SHP77 treated with DMSO at 0.1 percent for 48 hours (cell line): Measurements from ENCODE around the gene SCNN1A.
"Not testable (repeated sequence)": the region's sequence is repeated elsewhere in the genome, so short reads cannot be mapped to it uniquely, and the experiment has no call there.

Source experiments
- DNase-seq: peaks from one replicate; lab custom pipeline; 2025; lab: John Stamatoyannopoulos, UW

Gene SCNN1A

GRCh38 chr12:6347367-6348338 lies 27.7 kb downstream of the SCNN1A start:
- DNase-seq = no peak

- DNase-seq = no peak
Measured at GRCh38 chr12:6346942-6347341, 28.4 kb downstream of the SCNN1A start.

- DNase-seq = no peak
Measured at GRCh38 chr12:6346235-6346832, 29.0 kb downstream of the SCNN1A start.

GRCh38 chr12:6345319-6346091 lies 29.9 kb downstream of the SCNN1A start:
- no peak for DNase-seq

- not testable (repeated sequence) for DNase-seq
Measured at GRCh38 chr12:6344101-6344660, 31.2 kb downstream of the SCNN1A start.

GRCh38 chr12:6343518-6343917 lies 31.8 kb downstream of the SCNN1A start:
- DNase-seq = no peak

- DNase-seq = no peak
Measured at GRCh38 chr12:6342140-6342889, 33.0 kb downstream of the SCNN1A start.

- DNase-seq = no peak
Measured at GRCh38 chr12:6341417-6342139, 33.8 kb downstream of the SCNN1A start, which contains the start of gene TNFRSF1A. TSS of gene TNFRSF1A (minus strand) at chr12:6342076. CDS start at chr12:6341814, 262 bp downstream.

- DNase-seq = no peak
Measured at GRCh38 chr12:6340745-6341416, 34.5 kb downstream of the SCNN1A start.

- no peak for DNase-seq
Measured at GRCh38 chr12:6340032-6340638, 35.2 kb downstream of the SCNN1A start.

GRCh38 chr12:6338955-6339354 lies 36.4 kb downstream of the SCNN1A start:
- DNase-seq = no peak

GRCh38 chr12:6338536-6338935 lies 36.8 kb downstream of the SCNN1A start:
- DNase-seq = not testable (repeated sequence)

GRCh38 chr12:6337958-6338433 lies 37.4 kb downstream of the SCNN1A start:
- DNase-seq = no peak

GRCh38 chr12:6336889-6337853 lies 38.2 kb downstream of the SCNN1A start:
- DNase-seq = no peak

- DNase-seq = peak; percentile 71
Measured at GRCh38 chr12:6336079-6336888, 39.1 kb downstream of the SCNN1A start.

- DNase-seq = no peak
Measured at GRCh38 chr12:6335451-6336078, 39.8 kb downstream of the SCNN1A start.

GRCh38 chr12:6334940-6335450 lies 40.4 kb downstream of the SCNN1A start:
- DNase-seq = no peak
